GM21360 (cell line): ENCODE measurements around the gene CD59.
"Not testable (repeated sequence)": the region's sequence is repeated elsewhere in the genome, so short reads cannot be mapped to it uniquely, and the experiment has no call there.

ENCODE experiments used
- ATAC-seq: cut with Tn5 transposase; IDR thresholded peaks from one replicate; pipeline ENCODE4 v1.9.1; 2021; ENCODE audit warnings: mild to moderate bottlenecking, moderate library complexity; ENCODE audit not compliant: unreplicated experiment

Gene CD59

DNA sequence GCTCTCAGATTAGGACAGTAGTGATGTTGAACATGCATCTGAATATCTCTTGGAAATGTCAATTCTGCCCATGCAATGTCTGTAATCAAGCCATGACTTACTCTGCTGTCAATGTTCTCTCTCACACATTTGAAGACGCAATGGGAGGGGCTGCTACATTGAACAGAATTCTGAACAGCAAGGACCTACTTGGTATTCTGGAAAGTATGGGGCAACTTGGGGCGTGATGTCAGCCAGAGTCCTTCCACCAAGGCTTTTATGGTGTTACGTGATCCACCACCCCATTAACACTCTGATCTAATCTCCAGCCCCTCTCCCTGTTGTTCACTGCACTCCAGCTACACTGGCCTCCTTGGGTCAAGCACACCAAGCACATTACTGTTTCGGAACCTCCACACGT, 7.1 kb upstream of the CD59 start:
- ATAC-seq = no peak

DNA sequence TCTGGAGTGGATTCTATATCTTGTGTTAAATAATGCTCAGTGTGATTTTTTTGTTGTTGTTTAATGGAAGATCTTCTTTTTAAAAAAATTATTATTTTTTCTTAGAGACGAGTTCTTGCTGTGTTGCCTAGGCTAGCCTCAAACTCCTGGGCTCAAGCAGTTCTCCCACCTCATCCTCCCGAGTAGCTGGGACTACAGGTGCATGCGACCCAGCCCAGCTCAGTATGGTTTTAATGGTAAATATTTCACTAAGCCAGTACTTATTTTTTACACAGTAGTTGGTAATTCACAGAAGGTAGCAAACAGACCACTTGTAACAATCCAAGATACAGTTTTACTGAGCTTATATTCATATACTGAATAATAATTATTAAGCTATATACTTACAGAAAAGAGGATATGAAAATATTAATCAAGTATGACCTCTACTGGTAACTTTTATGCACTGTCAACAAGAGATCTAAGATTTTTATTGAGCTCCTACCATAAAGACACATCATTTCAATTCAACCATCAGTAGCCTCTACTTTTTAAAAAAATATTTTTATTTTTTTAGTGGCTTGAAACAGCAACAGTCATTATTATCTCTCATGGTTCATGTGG, 6.1 kb upstream of the CD59 start:
- ATAC-seq = no peak

DNA sequence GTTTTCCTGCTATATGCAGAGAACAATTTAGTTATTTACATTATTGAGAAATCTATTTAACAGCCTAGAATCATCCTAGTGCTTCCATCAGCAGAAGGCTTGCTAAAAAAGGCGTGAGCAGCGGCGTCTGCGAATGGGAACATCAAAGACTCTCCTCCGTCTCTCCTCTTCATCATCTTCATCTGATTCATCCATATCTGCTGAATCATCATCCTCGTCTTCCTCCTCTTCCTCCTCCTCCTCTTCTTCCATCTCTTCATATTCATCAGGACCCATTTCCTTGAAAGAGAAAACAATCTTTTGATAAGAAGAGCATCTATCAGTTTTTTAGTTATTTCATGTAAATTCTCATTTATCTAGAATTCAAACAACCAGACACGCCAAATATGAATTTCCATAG, 5.6 kb upstream of the CD59 start:
- ATAC-seq = no peak

DNA sequence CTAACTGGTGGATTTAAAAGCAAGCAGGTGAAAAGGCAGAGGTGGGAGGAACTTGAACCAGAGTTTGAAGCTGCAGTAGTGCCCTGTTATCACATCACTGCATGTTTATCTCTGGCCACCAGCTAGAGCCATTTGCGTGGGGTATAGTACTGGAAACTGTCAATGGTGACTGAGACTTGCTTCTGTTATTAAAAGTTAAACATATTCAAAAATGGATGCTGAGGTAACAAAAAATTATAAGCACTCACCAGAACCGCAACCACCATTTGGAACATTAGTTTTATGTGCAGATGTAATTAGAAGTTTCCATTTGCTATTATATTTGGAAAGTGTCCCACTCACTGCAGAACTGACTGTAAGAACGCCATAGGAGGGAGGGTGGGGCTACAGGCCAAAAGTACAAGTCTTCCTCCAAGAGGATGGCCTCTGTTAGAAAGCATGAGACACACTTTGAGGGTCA, 1.2 kb upstream of the CD59 start:
- ATAC-seq = no peak

DNA sequence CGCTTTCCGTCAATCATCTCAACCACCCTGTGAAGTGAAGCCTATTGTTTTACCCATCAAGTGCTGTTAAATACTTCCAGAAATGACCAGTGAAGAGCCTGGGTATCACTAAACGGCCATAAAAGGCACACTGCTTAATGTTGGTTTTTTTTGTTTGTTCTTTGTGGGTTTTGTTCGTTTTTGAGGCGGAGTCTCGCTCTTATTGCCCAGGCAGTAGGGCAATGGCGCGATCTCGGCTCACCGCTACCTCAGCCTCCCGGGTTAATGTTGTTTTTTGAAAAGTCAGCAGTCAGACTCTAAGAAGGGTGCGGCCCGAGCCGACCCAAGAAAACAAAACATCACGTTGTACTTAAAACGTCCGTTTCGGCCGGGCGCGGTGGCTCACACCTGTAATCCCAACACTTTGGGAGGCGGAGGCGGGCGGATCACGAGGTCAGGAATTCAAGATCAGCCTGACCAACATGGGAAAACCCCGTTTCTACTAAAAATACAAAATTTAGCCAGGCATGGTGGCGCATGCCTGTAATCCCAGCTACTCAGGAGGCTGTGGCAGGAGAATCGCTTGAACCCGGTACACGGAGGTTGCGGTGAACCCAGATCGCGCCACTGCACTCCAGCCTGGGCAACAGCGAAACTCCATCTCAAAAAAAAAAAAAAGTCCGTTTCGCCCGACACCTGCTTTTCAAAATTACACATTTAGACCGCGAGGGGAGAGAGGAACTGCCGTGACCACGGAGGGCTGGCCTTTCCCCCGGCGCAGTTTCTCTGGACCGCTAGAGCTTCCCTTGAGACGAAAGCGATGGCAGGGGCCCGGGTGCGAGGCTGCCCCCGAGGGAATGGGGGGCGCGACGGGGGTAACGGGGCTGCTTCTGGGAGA, 714 bp downstream of the CD59 start:
- ATAC-seq = peak; percentile 37

DNA sequence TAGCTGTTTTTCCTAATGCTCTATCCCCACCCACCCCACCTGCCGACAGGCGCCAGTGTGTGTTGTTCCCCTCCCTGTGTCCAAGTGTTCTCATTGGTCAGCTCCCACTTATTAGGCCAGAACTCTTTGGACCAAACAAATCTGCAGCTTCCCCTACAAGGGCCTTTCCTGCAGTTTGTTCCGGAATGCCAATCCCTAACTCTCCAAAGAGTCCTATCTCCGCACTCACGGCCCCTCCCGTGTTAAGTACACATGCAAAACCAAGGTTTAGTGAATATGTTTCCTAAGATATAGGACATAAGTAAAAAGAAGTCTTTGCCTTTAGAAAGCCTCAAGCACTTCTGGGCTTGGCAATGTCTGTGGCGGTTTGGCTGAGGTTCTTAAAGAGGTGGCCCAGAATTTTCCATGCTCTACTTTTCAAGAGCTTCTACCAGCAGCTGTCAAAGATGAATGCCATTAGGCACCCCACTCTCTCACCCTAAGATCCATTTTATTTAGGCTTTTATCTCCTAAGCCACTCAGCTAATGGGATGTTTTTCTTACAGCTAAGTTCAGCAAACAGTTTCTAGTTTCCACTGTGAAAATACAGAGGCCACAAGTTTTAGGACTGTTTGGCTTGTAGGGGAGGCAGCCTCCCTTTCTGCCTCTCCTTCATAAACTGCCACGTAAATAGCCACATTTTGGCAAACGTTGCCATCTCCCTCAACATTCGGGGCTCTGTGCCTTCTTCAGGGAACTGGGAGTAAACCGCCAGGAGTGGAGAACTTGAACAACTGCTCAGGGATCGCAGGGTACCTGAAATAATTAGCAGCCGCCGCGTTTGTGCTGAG, 1.6 kb downstream of the CD59 start:
- ATAC-seq = no peak

DNA sequence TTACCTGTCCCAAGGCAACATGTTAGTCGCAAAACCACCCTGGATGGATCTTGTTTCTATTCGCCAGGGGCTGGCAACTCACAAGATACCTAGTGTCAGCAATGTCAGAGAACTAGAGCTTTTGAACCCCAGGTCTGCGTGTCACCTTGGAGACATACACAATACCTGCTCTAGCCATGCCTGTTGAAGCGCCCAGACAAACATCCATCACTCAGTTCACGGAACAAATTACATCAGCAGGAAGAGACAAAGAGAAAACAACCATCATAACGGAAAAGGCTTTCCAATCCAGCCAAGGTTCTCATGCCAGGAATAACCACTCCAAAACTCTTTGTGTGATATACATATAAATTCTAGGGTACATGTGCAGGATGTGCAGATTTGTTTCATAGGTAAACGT, 2.2 kb downstream of the CD59 start:
- no peak for ATAC-seq

DNA sequence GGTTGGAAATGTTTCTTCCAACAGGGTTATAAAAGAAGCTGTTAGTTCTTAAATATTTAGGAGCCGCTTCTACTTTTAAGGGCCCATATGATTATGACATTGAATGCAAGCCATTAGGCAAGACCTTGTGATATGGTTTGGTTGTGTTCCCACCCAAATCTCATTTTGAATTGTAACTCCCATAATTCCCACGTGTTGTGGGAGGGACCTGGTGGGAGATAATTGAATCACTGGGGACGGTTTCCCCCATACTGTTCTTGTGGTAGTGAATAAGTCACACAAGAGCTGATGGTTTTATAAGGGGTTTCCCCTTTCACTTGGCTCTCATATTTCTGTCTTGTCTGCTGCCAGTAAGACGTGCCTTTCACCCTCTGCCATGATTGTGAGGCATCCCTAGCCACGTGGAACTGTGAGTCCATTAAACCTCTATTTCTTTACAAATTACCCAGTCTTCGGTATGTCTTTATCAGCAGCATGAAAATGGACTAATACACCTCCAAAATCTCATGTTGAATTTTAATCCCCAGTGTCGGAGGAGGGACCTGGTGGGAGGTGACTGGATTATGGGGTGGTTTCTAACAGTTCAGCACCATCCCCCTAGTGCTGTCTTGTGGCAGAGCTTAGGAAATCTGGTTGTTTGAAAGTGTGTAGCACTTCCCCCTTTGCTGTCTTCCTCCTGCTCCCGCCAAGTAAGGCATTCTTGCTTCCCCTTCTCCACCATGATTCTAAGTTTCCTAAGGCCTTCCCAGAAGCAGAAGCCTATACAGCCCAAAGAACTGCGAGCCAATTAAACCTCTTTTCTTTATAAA, 4.3 kb downstream of the CD59 start:
- ATAC-seq = no peak

DNA sequence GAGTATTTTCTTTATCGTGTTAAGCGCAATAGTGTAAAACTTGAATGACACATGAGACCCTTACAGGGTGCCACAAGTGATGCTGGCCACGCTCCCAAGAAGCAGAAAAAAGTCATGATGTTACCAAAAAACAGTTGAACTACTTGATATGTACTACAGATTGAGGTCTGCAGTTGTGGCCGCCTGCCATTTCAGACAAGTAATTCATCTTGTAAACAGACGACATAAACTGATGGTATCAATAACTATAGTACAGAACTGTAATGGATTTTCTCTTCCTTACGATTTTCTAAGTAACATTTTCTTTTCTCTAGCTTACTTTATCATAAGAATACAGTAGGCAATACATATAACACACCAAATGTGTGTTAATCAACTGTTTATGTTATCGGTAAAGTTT, 5.5 kb downstream of the CD59 start:
- ATAC-seq = no peak

DNA sequence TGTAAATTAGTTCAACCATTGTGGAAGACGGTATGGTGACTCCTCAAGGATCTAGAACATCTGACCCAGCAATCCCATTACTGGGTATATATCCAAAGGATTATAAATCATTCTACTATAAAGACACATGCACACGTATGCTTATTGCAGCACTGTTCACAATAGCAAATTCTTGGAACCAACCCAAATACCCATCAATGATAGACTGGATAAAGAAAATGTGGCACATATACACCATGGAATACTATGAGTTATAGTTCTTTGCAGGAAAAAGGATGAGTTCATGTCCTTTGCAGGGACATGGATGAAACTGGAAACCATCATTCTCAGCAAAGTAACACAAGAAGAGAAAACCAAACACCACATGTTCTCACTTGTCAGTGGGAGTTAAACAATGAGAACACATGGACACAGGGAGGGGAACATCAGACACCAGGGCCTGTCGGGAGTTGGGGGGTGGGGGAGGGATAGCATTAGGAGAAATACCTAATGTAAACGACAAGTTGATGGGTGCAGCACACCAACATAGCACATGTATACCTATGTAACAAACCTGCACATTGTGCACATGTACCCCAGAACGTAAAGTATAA, 7.1 kb downstream of the CD59 start:
- ATAC-seq = not testable (repeated sequence)

DNA sequence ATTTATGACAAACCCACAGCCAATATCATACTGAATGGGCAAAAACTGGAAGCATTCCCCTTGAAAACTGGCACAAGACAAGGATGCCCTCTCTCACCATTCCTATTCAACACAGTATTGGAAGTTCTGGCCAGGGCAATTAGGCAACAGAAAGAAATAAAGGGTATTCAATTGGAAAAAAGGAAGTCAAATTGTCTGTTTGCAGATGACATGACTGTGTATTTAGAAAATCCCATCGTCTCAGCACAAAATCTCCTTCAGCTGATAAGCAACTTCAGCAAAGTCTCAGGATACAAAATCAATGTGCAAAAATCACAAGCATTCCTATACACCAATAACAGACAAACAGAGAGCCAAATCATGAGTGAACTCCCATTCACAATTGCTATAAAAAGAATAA, 8.7 kb downstream of the CD59 start:
- not testable (repeated sequence) for ATAC-seq

DNA sequence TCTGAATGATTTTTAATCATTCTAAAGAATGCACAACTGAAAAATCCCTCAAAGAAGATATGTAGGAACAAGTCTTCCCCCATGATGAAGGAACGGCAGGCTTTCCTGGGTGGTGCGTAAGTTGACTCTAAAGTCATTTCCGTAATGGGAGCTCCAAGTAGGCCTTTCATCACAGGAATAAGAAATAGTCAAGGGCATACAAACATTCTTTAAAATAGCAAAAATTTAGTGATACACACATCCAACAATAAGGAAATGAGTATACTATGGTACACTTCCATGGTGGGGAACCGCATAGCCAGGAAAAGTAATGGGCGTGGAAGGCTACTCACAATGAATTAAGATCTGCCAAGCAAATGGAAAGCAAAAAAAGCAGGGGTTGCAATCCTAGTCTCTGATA, 10.7 kb downstream of the CD59 start:
- no peak for ATAC-seq

DNA sequence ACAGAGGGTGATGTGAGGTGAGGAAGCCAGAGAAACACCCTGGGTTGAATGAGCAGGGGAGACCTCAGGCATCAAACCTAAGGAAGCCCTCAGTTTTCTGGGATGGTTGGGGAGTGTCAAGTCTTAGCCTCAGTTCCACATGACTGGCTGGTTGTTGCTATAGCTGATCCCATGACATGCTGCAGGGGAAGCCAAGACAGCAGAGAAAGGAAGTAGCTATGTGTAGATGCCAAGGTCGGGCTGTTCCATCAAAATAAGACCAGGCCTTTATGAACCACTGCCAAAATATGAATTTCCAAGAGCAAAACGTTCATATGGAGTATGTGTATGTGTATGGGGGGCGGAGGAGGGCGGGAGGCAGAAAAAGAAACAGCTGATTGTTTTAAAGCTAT, 11.6 kb downstream of the CD59 start:
- ATAC-seq = no peak

DNA sequence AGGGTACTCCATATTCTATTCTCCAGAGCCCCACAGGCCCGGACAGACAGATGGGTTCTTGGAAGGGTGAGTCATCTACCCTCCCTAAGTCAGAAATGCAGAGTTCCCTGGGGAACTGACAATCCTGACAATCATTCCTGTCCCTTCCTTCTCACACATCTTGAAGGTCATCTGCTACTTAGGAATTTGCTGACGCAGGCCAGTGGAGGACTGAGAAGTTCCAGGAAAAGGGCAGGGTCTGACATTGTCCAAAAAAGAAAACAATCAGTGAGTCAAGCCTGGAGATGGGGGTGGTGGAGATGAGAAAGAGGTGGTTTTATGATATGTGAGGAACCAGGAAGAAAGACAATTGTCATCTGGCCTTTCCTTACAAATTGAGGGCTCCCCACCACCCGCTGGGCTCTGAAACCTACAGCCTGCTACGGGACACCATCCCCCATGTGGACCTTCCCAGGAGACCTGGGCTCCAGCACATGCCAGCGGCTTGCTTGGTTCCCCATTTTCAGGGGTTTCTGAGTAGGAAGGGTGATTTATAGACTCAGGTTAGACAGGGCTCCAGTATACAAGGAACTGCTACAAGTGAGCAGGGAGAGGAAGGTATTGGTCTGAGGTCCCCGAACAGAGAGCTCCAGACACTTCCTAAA, 12.9 kb downstream of the CD59 start:
- ATAC-seq = peak; percentile 8

DNA sequence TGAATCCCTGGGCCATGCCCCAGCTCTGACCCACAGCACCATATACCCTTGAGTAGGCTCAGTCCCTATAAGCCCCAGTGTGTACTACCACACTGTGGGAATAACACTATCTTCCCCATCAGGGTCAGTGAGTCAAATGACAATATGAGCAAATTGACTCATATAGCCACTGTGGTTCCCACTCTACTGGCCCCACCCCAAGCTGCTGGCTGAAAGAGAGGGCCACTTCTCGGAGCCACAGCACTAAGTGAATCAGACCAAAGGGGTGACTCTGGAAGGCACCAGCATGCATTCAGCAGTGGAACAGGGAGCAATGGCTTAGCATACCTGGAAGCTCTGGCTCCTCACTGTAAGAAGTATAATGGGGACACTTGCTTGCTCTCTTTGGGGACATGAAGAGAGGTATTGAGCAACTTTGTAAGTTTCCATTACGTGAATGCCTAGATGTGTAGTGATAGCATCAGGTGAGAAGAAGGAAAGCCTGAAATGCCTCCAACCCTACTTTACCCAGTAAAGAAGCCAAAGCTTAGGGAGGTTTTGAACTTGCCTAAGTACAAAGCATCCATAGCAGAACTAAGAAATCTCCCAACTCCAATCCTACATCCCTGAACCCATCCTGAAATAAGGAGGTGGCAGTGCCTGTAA, 13.5 kb downstream of the CD59 start:
- peak; percentile 85 for ATAC-seq

DNA sequence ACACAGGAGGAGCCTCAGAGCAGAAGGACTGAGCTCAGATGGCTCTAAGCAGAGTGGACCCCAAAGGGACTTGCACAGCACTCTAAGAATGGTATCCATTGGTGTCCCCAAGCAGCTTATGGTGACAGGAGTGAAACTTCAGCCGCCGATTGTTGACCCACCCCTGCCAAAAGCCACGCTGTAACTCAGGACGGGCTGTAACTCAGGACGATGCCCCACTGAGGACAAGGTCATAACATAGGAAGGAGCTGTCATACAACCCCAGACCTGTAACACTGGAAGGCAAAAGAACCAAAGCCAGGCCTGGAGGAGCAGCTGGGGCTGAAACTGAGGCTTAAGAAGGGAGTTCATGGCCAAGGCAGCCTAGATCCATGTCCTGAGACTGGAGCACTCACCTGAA, 14.2 kb downstream of the CD59 start:
- no peak for ATAC-seq

DNA sequence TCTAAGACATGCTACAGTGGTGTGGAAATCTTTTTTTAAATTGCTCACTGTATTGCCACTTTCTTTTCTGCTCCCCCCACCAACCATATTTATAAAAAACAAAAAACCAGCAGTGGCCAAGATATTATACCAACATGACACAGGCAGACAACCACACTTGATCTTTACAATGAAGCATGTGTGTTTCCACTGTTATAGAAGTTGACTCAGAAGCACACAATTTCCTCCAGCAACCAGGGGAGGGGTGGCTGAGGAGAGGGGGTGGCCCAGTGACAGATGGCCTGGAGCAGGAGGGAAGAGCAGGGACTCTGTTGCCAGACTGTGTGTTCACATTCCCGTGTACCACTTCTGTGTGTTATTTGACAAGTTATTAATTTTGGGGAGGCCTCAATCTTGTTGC, 14.8 kb downstream of the CD59 start:
- ATAC-seq = no peak

DNA sequence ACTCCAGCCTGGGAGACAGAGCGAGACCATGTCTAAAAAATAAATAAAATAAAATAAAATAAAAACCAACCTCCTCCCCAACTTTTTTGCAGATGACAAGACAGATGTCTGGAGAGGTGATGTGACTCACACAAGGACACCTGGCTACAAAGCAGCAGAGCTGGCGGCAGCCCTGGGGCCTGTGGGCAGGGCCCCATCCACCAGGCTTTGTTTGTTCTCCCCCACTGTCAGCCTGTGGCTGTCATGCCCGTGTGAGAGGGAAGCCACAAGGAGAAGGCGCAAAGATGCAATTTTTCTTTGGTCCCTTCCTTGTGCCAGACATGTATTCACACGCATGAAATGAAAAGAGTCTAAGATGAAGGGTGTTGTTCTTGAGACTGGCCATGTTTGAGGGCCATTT, 16.6 kb downstream of the CD59 start:
- ATAC-seq = no peak

DNA sequence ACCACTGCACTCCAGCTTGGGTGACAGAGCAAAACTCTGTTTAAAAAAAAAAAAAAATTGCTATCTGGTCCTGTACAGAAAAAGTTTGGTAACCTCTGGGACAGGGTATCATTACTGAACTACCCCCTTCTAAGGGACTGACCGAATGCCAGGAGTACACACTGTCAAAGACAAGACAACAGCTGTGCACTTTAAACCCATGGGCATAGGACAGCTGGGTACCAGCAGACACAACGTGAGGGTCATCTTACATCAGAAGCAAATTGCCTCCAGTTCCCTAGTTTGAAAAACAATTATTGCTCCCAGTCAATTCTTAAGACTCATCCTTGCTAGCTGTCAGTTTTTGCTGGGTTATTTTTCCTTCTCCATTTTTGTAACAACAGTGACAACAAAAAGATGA, 17.8 kb downstream of the CD59 start:
- ATAC-seq = no peak
